Psoas muscle (tissue), 8 donors: ENCODE results near the gene ANK2. TPM values are rescaled to one million over a fixed set of nuclear protein-coding genes. Genes with fewer than 3 reads are reported as not detected.

Experiments
- ATAC-seq, 4 donors: fragments of 200-7000 bp; cut with Tn5 transposase; one replicate each; pipeline ENCODE4 v1.9.1; 2020; ENCODE audit warnings: moderate library complexity in 3 of 4, mild to moderate bottlenecking in 2 of 4
- DNase-seq, 2 donors: peaks; one replicate each; pipeline ENCODE4 v3.0.0-alpha.2; 2020
- H3K27ac ChIP-seq: fragments of 200-600 bp; one replicate; pipeline ENCODE4 v1.8.0; 2022
- H3K27me3 ChIP-seq, 3 donors: fragments of 200-600 bp in 1 of 3; one replicate each; pipeline versions ENCODE4 v1.6.1 to v1.8.0; 2013 to 2022; ENCODE audit warnings: low read length in 2 of 3, mild to moderate bottlenecking in 2 of 3, moderate library complexity in 1 of 3; ENCODE audit not compliant: insufficient read depth in 3 of 3
- H3K36me3 ChIP-seq, 2 donors: fragments of 200-600 bp in 1 of 2; one replicate each; pipeline versions ENCODE4 v1.6.1 to v1.8.0; 2013 to 2022; ENCODE audit warnings: low read depth in 1 of 2, mild to moderate bottlenecking in 1 of 2, moderate library complexity in 1 of 2; ENCODE audit not compliant: insufficient read depth in 1 of 2
- H3K4me1 ChIP-seq: fragments of 200-600 bp; one replicate; pipeline ENCODE4 v1.8.0; 2022
- H3K4me3 ChIP-seq: fragments of 200-600 bp; one replicate; pipeline ENCODE4 v1.8.0; 2022; ENCODE audit warnings: mild to moderate bottlenecking
- H3K9me3 ChIP-seq: fragments of 200-600 bp; one replicate; pipeline ENCODE4 v1.8.0; 2022
- CTCF ChIP-seq: fragments of 200-600 bp; IDR thresholded peaks from one replicate; pipeline ENCODE4 v1.8.0; 2022; ENCODE audit warnings: antibody characterized with exemption
- WGBS, 3 donors: extraction: QIAGEN DNeasy Blood & Tissue Kit; methylation state at CpG; one replicate each; pipeline versions ENCODE4 v1.1.6 to v1.1.7; 2013; 5-methylcytosine and 5-hydroxymethylcytosine counted together
- intact Hi-C, 2 donors: fragments of 100-400 bp; cut with DNase I; formaldehyde crosslinking; loops; one replicate each; pipeline versions ENCODE4 v1.11.0 to v1.14.2; 2022
- polyA plus RNA-seq, 3 donors: library from polyadenylated mRNA; stranded (reverse); fragments of 200-250 nt; gene quantifications; one replicate each; pipeline ENCODE4 v1.2.3, GENCODE V29; 2013
- total RNA-seq, 4 donors: library from RNA; stranded (reverse); fragmentation: NEBNext Ultra II Directional in 2 of 4; extraction: Animal tissue kit (Norgen Biotek cat#: 25700) in 2 of 4; gene quantifications; one replicate each; pipeline versions ENCODE4 v1.2.1 to v1.2.4, GENCODE V29; 2021 to 2023
- donor health status: healthy with polysubstance abuse.
- donor health status: DM: no; HTN: no; CAD: no; lungs with moderate emphysema.
- donor health status: Bipolar disorder and iron deficiency.
- donor health status: healthy.
- donor health status: DM: yes; HTN: yes; CAD: no.
- donor health status: DM: no; HTN: no; CAD: no.
- donor health status: DM: no; HTN: no; CAD: no.
- donor health status: DM: yes; HTN: yes; CAD: no.

ANK2 gene
- total and polyA plus RNA-seq, 7 donors = 14.1 to 153 (median 78.5) TPM

- TF ChIP-seq CTCF = no peak
- H3K36me3 ChIP-seq = peaks cover 0 to 4% of the 10 kb centered on the region in 2 donors
- H3K27me3 ChIP-seq = no peaks in the 10 kb centered on the region
- intact Hi-C loops = no loop called here
- no peak for ATAC-seq
- DNase-seq = no peak
- H3K9me3 ChIP-seq = no peaks in the 10 kb centered on the region
- WGBS, 3 donors = 62 to 89% (median 70%) methylated on average over 1 of the region's 1 CpG
- no peaks in the 10 kb centered on the region for H3K4me1 ChIP-seq
- no peak overlapping the region for H3K27ac ChIP-seq
- H3K4me3 ChIP-seq = no peak overlapping the region
Observed at GRCh38 chr4:113303315-113303714, 253.9 kb downstream of the ANK2 start.

GRCh38 chr4:113311047-113311446, 261.6 kb downstream of the ANK2 start:
- H3K9me3 ChIP-seq = no peaks in the 10 kb centered on the region
- H3K36me3 ChIP-seq = peaks cover 0 to 29% of the 10 kb centered on the region in 2 donors
- H3K27ac ChIP-seq = no peak overlapping the region
- no peaks in the 10 kb centered on the region for H3K27me3 ChIP-seq
- DNase-seq (no peak), ATAC-seq (no peak)
- H3K4me1 ChIP-seq = no peaks in the 10 kb centered on the region
- intact Hi-C loops = no loop called here
- WGBS, 3 donors = 89 to 92% (median 89%) methylated on average over 2 of the region's 2 CpGs
- no peak overlapping the region for H3K4me3 ChIP-seq
- TF ChIP-seq CTCF = no peak

GRCh38 chr4:113312529-113312928, 263.1 kb downstream of the ANK2 start:
- Histone ChIP-seq H3K36me3 (peaks cover 0 to 29% of the 10 kb centered on the region in 2 donors), H3K27me3 (no peaks in the 10 kb centered on the region), H3K4me3 (no peak overlapping the region), H3K9me3 (no peaks in the 10 kb centered on the region), H3K4me1 (no peaks in the 10 kb centered on the region), H3K27ac (no peak overlapping the region)
- no peak for TF ChIP-seq CTCF
- ATAC-seq = no peak
- no peak for DNase-seq
- 92 to 94% (median 93%) methylated on average over 3 of the region's 3 CpGs for WGBS, 3 donors
- intact Hi-C loops = no loop called here

- Histone ChIP-seq H3K36me3 (peaks cover 0 to 47% of the 10 kb centered on the region in 2 donors), H3K4me3 (no peak overlapping the region), H3K4me1 (no peaks in the 10 kb centered on the region), H3K9me3 (no peaks in the 10 kb centered on the region), H3K27me3 (no peaks in the 10 kb centered on the region), H3K27ac (no peak overlapping the region)
- no peak for ATAC-seq
- no peak for DNase-seq
- intact Hi-C loops = no loop called here
- no peak for TF ChIP-seq CTCF
- WGBS, 3 donors = 93 to 94% (median 93%) methylated on average over 3 of the region's 3 CpGs
Observed at GRCh38 chr4:113314426-113314825, 265.0 kb downstream of the ANK2 start.

GRCh38 chr4:113316879-113317278, 267.4 kb downstream of the ANK2 start:
- no peak for TF ChIP-seq CTCF
- ATAC-seq = no peak
- Histone ChIP-seq H3K27ac (no peak overlapping the region), H3K27me3 (no peaks in the 10 kb centered on the region), H3K4me1 (no peaks in the 10 kb centered on the region), H3K4me3 (no peak overlapping the region), H3K9me3 (no peaks in the 10 kb centered on the region), H3K36me3 (peaks cover 0 to 57% of the 10 kb centered on the region in 2 donors)
- 48 to 58% (median 50%) methylated on average over 4 of the region's 4 CpGs for WGBS, 3 donors
- no peak for DNase-seq
- intact Hi-C loops = no loop called here
